WI38 (cell line): ENCODE data around the gene POLE3.
"Not testable (repeated sequence)": the region's sequence is repeated elsewhere in the genome, so short reads cannot be mapped to it uniquely, and the experiment has no call there.

Experiments used
- H3K4me3 ChIP-seq: 2 replicates; pipeline ENCODE4 v1.5.1; 2011; ENCODE audit warnings: low read depth, mild to moderate bottlenecking, control low read depth, low read length
- TF ChIP-seq, protein P1 (sequence below): IDR thresholded peaks from 2 replicates; pipeline ENCODE4 v1.5.1; 2012; ENCODE audit warnings: low read depth, mild to moderate bottlenecking, control low read depth, low read length

The POLE3 gene

DNA sequence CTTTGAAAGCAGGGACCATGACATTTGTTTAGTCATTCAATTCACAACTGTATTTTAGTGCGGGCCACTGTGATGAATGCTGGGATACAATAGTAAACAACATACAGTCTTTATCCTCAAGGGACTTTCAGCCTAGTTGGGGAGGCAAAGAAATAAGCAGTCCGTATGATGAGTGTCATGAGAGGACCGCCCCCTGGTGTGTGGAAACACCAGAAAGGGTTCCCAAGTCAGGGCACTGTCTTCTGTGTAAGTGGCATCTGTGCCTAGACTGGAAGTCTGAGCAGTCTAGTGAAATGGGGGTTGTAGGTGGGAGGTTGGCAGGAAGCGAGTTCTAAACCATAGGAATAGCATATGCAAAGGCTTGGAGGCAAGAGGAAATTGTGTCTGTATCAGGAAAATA lies 6.9 kb upstream of the POLE3 start:
- H3K4me3 ChIP-seq: no peak overlapping the region
- TF ChIP-seq, protein P1, sequence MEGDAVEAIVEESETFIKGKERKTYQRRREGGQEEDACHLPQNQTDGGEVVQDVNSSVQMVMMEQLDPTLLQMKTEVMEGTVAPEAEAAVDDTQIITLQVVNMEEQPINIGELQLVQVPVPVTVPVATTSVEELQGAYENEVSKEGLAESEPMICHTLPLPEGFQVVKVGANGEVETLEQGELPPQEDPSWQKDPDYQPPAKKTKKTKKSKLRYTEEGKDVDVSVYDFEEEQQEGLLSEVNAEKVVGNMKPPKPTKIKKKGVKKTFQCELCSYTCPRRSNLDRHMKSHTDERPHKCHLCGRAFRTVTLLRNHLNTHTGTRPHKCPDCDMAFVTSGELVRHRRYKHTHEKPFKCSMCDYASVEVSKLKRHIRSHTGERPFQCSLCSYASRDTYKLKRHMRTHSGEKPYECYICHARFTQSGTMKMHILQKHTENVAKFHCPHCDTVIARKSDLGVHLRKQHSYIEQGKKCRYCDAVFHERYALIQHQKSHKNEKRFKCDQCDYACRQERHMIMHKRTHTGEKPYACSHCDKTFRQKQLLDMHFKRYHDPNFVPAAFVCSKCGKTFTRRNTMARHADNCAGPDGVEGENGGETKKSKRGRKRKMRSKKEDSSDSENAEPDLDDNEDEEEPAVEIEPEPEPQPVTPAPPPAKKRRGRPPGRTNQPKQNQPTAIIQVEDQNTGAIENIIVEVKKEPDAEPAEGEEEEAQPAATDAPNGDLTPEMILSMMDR: no peak

DNA sequence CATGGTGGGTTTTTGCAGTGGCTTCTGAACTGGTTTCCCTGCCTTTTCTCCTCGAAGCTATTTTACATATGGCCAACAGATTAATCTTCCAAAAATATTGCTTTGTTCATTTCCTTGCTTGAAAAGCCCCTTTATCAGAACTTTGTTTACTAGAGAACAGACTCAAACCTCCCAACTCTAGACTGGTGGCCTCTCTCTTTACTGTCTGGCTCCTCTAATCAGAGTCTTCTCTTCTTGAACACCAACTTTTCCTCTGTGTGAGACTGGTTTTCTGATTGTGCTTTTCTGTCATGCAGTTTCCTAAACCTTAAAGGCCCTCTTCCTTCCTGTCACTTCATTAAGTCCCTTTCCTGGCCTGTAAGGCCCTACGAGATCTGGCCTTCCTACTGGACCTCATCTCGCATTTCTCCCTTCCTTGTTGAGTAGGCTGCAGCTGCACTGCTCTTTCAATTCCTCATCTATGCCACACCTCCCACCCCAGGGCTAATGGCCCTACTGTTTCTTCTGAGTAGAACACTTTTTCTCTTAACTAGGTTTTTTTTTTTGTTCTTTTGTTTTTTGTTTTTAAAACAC lies 5.8 kb upstream of the POLE3 start:
- no peak overlapping the region for H3K4me3 ChIP-seq
- TF ChIP-seq, protein P1: no peak

DNA sequence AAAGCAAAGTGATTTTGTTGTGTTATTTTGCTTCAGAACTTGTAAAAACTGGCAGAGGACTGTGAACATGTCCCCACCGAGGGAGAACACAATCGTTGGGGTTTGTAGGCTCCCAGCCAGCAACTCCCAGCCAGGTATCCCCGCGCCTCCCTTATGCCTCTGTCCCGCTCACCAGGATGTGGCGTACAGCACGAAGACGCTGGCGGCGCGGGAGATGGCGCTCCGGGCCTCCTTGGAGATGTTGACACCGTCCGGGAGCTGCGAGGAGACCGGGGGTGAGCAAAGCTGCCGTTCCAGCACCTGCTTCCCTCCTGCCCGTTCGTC lies 630 bp downstream of the POLE3 start:
- H3K4me3 ChIP-seq: peak overlapping the region; percentile 93
- TF ChIP-seq, protein P1: no peak

DNA sequence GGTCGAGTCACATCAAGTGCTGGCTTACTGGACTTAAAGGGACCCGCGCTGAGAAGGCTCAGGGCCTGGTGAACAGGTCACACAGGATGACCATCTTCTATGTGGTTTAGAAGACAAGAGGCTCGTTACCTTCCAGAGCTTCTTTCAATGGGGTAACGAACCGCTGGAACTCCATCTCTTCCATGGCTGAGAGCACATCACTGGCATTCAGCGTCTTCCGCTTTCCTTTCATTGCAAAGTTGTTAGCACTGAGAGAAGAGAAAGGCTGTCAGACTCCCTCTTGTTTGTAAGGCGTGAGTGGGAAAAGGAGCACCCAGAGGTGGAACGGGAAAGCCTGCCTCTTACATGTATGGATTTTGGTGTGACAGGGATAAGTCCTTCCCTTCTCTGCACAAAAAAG lies 994 bp downstream of the POLE3 start:
- TF ChIP-seq, protein P1: no peak
- peak overlapping the region; percentile 93 for H3K4me3 ChIP-seq

DNA sequence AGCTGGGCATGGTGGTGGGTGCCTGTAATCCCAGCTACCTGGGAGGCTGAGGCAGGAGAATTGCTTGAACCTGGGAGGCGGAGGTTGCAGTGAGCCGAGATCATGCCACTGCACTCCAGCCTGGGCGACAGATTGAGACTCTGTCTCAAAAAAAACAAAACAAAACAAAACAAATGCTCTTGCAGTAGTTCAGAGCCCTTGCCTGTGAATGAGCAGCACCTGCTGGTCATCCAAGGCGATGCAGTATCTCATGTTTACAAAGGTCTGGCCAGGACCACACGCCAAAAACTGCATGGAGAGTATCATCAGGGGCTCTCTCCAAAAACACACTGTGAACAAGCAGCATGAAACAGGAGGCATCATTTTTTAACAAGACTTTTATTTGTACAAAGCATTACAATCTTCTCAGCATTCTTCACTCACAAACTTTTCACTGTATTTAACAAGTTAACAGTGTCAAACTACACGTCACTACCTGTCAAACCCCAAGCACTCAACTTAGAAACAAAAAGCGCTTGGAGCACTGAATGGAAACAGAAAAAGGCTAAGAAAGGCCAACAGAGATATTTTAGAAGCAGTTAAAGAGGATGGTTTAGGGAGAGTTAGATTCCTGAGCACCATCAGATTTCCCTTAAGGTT lies 3.5 kb downstream of the POLE3 start:
- TF ChIP-seq, protein P1: peak; percentile 84
- H3K4me3 ChIP-seq: not testable (repeated sequence)

DNA sequence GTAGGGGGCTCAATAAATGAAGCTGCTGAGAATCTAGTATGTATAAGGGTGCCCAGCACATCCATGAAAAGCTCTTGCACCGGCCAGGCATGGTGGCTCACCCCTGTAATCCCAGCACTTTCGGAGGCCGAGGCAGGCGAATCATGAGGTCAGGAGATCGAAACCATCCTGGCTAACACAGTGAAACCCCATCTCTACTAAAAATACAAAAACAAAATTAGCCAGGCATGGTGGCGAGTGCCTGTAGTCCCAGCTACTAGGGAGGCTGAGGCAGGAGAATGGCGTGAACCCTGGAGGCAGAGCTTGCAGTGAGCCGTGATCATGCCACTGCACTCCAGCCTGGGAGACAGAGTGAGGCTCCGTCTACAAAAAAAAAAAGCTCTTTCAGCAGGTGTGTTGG lies 4.1 kb downstream of the POLE3 start:
- H3K4me3 ChIP-seq: not testable (repeated sequence)

DNA sequence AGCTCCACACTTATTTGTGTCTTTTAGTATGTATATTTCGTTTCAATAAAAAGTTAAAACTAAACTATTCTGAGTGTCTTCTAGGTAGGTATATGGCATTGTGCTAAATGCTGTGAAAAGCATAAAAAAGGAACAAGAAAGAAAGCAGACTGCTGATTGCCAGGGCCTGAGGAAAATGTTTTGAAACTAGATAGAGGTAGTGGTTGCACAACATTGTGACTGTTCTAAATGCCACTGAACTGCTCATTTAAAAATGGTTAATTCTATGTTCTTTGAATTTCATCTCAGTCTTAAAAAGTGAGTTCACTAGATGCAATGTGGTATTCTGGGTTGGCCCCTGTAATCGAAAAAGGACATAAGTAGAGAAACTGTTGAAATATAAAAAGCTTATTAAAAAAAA lies 6.8 kb downstream of the POLE3 start:
- no peak overlapping the region for H3K4me3 ChIP-seq
- TF ChIP-seq, protein P1: no peak
